ENCODE measurements around the gene HCN3.

DNA sequence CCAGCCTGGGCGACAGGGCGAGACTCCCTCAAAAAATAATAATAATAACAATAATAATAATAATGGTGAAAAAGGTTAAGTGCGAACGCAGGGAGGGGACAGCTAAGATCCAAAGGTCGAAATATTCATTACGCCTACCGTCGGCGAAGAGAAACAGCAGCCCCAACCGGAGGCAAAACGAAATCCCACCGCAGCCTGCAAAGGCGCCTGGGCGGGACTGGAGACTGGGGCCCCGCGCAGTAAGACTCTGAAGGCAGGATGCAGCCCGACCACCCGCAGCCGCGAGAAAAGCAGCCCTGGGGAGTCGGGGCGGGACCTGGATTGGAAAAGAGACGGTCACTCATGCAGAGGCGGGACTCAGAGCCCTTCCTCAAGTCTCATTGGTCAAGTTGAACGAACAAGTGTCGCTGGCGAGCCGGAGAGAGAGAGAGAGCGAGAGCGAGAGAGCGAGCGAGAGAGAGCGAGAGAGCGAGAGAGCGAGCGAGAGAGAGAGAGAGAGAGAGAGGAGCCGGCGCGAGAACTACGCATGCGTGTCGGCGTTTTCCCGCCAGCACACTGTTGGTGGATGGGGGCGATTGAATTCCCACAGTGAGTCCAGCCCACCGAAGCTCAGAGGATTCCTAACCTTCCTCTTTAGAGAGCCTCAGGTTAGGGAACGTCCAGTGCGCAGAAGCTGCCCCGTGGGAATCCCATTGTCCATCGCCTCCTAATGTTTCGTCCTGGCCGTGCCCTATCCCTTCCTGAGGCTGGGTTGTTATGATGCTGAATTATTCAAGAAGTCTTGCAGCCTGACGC is 32.7 kb upstream of the HCN3 start:
- TF ChIP-seq GATA3 (IDR thresholded peaks at IDR 0.05; ENCODE audit: low read depth, low read length): no peak
- TF ChIP-seq GATA2 (IDR thresholded peaks at IDR 0.05; ENCODE audit: low read depth, low read length): peak; percentile 63; the same call in 1 of the 2 replicates

Data from SH-SY5Y (cell line).